GM12872 (cell line): ENCODE measurements around the gene SLC44A4.

Source experiments
- TF ChIP-seq, protein P1 (sequence below): IDR thresholded peaks from 3 replicates; pipeline ENCODE4 v1.5.1; 2011; ENCODE audit warnings: low read depth, mild to moderate bottlenecking, low read length, moderate library complexity; ENCODE audit not compliant: insufficient read depth

SLC44A4 gene

DNA sequence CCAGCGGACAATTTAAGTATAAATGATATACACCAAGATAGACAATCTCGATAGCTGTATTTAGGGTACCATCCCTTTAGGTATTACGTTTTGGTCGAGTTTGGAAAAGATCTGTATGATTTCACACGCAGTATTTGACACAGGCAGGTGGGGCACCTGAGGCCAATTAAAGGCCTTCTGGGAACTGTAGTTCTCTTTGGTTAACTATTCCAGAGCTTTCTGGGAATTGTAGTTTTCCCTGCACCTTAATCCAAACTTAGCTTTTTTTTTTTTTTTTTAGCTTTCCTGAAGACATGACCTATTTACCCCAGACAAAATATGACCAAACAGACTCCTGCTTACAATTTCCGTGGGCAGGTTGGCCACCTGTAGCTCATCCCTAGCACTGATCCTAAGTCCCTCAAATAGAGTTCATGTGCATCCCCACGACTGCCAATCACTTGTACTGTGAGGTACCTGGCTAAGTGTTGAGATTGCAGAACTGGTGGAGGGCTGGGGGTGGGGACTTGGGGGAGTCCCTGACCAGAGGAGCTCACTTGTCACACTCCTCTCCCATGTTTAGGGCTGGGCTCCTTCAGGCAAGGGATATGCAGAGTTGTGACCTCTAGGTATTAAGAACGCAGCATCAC is 19.7 kb upstream of the SLC44A4 start:
- TF ChIP-seq, protein P1, sequence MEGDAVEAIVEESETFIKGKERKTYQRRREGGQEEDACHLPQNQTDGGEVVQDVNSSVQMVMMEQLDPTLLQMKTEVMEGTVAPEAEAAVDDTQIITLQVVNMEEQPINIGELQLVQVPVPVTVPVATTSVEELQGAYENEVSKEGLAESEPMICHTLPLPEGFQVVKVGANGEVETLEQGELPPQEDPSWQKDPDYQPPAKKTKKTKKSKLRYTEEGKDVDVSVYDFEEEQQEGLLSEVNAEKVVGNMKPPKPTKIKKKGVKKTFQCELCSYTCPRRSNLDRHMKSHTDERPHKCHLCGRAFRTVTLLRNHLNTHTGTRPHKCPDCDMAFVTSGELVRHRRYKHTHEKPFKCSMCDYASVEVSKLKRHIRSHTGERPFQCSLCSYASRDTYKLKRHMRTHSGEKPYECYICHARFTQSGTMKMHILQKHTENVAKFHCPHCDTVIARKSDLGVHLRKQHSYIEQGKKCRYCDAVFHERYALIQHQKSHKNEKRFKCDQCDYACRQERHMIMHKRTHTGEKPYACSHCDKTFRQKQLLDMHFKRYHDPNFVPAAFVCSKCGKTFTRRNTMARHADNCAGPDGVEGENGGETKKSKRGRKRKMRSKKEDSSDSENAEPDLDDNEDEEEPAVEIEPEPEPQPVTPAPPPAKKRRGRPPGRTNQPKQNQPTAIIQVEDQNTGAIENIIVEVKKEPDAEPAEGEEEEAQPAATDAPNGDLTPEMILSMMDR, result 0 out of 3 replicates have a peak, but pooled peaks have one; percentile 1

- TF ChIP-seq, protein P1, result no peak; the same call in 2 of the 3 replicates
Measured at GRCh38 chr6:31897612-31898382, 19.0 kb upstream of the SLC44A4 start, which contains the start of gene EHMT2. EHMT2 (minus strand) TSS chr6:31897698; CDS start chr6:31897677, 21 bp downstream.

- TF ChIP-seq, protein P1, result no peak
Measured at GRCh38 chr6:31896856-31897611, 18.2 kb upstream of the SLC44A4 start.

GRCh38 chr6:31896493-31896855 is 17.7 kb upstream of the SLC44A4 start:
- TF ChIP-seq, protein P1, result no peak

GRCh38 chr6:31892821-31893220 is 14.0 kb upstream of the SLC44A4 start:
- TF ChIP-seq, protein P1, result no peak

- TF ChIP-seq, protein P1, result no peak
Measured at GRCh38 chr6:31889331-31889972, 10.7 kb upstream of the SLC44A4 start.
